Memory B cell (primary cell): ENCODE measurements around the gene RAPGEF6.
"Not testable (repeated sequence)": the region's sequence is repeated elsewhere in the genome, so short reads cannot be mapped to it uniquely, and the experiment has no call there.

ENCODE experiments used
- ATAC-seq: fragments of 150-1000 bp; cut with Tn5 transposase; 2 replicates; pipeline ENCODE4 v1.10.0; 2021; ENCODE audit warnings: low read depth, mild to moderate bottlenecking, moderate library complexity
- DNase-seq, 2 donors: peaks; one replicate each; pipeline ENCODE4 v3.0.0; 2022; ENCODE audit warnings: low spot score in 2 of 2
- H3K27ac Mint-ChIP-seq: one replicate; pipeline ENCODE4 v1.8.0; 2022; ENCODE audit warnings: mild to moderate bottlenecking, moderate library complexity, mixed read lengths
- H3K27me3 Mint-ChIP-seq: one replicate; pipeline ENCODE4 v1.8.0; 2022; ENCODE audit warnings: mixed read lengths
- H3K36me3 Mint-ChIP-seq: one replicate; pipeline ENCODE4 v1.8.0; 2022; ENCODE audit warnings: mild to moderate bottlenecking, mixed read lengths
- H3K4me1 Mint-ChIP-seq: one replicate; pipeline ENCODE4 v1.8.0; 2022; ENCODE audit warnings: mixed read lengths
- H3K4me3 Mint-ChIP-seq: one replicate; pipeline ENCODE4 v1.8.0; 2022; ENCODE audit warnings: mild to moderate bottlenecking, moderate library complexity, mixed read lengths
- H3K9me3 Mint-ChIP-seq: one replicate; pipeline ENCODE4 v1.8.0; 2022; ENCODE audit warnings: mixed read lengths

The RAPGEF6 gene

GRCh38 chr5:131505237-131505908, 129.7 kb downstream of the RAPGEF6 start:
- ATAC-seq: no peak
- H3K9me3 Mint-ChIP-seq: no peaks in the 10 kb centered on the region
- peaks cover 29% of the 10 kb centered on the region for H3K36me3 Mint-ChIP-seq
- H3K27ac Mint-ChIP-seq: peak overlapping the region; percentile 38
- DNase-seq: no peak
- no peaks in the 10 kb centered on the region for H3K27me3 Mint-ChIP-seq
- H3K4me1 Mint-ChIP-seq: peaks cover 2% of the 10 kb centered on the region
- H3K4me3 Mint-ChIP-seq: no peak overlapping the region

- peaks cover 11% of the 10 kb centered on the region for H3K4me1 Mint-ChIP-seq
- peak in 1 of 2 donors; percentile 16 for DNase-seq
- no peak overlapping the region for H3K4me3 Mint-ChIP-seq
- no peaks in the 10 kb centered on the region for H3K27me3 Mint-ChIP-seq
- no peaks in the 10 kb centered on the region for H3K9me3 Mint-ChIP-seq
- peak; percentile 97 for ATAC-seq
- H3K27ac Mint-ChIP-seq: no peak overlapping the region
- H3K36me3 Mint-ChIP-seq: peaks cover 42% of the 10 kb centered on the region
Observed at GRCh38 chr5:131496400-131496713, 138.7 kb downstream of the RAPGEF6 start.

- H3K4me1 Mint-ChIP-seq: peaks cover 11% of the 10 kb centered on the region
- H3K9me3 Mint-ChIP-seq: no peaks in the 10 kb centered on the region
- peaks cover 43% of the 10 kb centered on the region for H3K36me3 Mint-ChIP-seq
- DNase-seq: no peak
- no peak for ATAC-seq
- H3K4me3 Mint-ChIP-seq: no peak overlapping the region
- H3K27me3 Mint-ChIP-seq: no peaks in the 10 kb centered on the region
- H3K27ac Mint-ChIP-seq: no peak overlapping the region
Observed at GRCh38 chr5:131495536-131496399, 139.3 kb downstream of the RAPGEF6 start.

DNA sequence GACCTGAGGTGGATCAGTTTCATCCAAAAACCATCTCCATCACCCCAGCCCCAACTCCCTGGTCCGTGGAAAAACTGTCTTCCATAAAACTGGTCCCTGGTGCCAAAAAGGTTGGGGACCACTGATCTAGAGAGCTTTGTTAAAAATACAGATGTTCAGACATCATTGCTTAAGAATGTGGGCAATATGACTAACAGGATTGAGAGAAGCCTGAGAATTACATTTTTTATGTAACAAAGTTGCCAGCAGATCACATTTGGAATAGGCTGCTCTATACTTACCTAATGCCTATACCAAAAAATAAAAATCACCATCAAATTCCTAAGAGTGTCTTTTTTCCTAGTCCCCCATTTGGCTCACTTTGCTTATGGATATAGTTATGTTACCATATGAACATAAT, 143.3 kb downstream of the RAPGEF6 start:
- Mint-ChIP-seq H3K4me1 (peaks cover 12% of the 10 kb centered on the region), H3K27me3 (no peaks in the 10 kb centered on the region), H3K27ac (no peak overlapping the region), H3K4me3 (no peak overlapping the region), H3K36me3 (peaks cover 44% of the 10 kb centered on the region), H3K9me3 (no peaks in the 10 kb centered on the region)
- no peak for ATAC-seq
- no peak for DNase-seq

DNA sequence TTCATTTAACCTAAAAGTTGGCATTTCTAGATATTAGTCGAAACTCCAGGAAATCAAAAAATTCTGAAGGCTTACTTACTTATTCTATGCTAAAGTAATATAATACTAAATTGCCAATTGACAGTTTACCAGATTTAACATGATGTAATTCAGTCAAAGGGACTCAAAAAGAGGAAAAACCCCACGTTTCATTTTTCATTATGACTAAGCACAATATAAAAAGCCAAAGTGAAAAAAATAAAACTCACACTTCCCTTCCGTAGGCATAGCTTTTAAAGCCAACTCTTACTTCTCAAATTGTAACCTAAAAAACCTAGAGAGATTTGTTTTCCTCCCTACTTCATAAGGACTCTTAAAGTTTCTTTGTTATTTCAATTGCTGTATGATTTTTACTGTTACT, 146.6 kb downstream of the RAPGEF6 start:
- no peaks in the 10 kb centered on the region for H3K9me3 Mint-ChIP-seq
- no peak for DNase-seq
- H3K4me1 Mint-ChIP-seq: peaks cover 7% of the 10 kb centered on the region
- ATAC-seq: peak; percentile 79
- H3K4me3 Mint-ChIP-seq: no peak overlapping the region
- no peaks in the 10 kb centered on the region for H3K27me3 Mint-ChIP-seq
- H3K27ac Mint-ChIP-seq: no peak overlapping the region
- H3K36me3 Mint-ChIP-seq: peaks cover 29% of the 10 kb centered on the region

GRCh38 chr5:131487371-131487770, 147.7 kb downstream of the RAPGEF6 start:
- not testable (repeated sequence) for H3K27me3 Mint-ChIP-seq, H3K27ac Mint-ChIP-seq, H3K9me3 Mint-ChIP-seq, DNase-seq, H3K4me1 Mint-ChIP-seq, ATAC-seq, H3K4me3 Mint-ChIP-seq
- peaks cover 30% of the 10 kb centered on the region for H3K36me3 Mint-ChIP-seq

DNA sequence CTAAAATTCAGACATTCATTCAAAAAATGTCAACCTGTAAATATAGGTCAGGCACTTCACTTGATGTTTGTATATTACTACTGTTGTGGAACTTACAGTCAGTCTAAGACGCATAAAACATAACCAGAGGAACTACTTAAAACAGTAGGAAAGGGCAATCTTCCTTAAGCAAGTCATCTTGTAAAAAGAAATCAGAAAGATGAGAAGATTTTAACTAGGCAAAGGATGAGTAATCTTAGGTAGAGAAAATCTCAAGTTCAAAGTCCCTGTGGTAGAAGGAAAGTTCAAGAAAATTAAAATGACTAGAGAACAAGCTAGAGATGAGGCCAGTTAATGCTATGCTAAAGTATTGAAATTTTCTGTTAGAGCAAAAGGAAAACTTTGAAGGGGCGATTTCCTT, 152.4 kb downstream of the RAPGEF6 start:
- H3K27ac Mint-ChIP-seq: peak overlapping the region; percentile 17
- H3K4me3 Mint-ChIP-seq: no peak overlapping the region
- H3K4me1 Mint-ChIP-seq: no peaks in the 10 kb centered on the region
- DNase-seq: no peak
- no peaks in the 10 kb centered on the region for H3K9me3 Mint-ChIP-seq
- peaks cover 31% of the 10 kb centered on the region for H3K36me3 Mint-ChIP-seq
- ATAC-seq: no peak
- H3K27me3 Mint-ChIP-seq: no peaks in the 10 kb centered on the region

- no peaks in the 10 kb centered on the region for H3K9me3 Mint-ChIP-seq
- H3K27ac Mint-ChIP-seq: no peak overlapping the region
- no peaks in the 10 kb centered on the region for H3K27me3 Mint-ChIP-seq
- H3K4me3 Mint-ChIP-seq: no peak overlapping the region
- DNase-seq: no peak
- H3K4me1 Mint-ChIP-seq: no peaks in the 10 kb centered on the region
- no peak for ATAC-seq
- H3K36me3 Mint-ChIP-seq: peaks cover 24% of the 10 kb centered on the region
Observed at GRCh38 chr5:131481569-131481968, 153.5 kb downstream of the RAPGEF6 start.

- peaks cover 29% of the 10 kb centered on the region for H3K36me3 Mint-ChIP-seq
- no peak for ATAC-seq
Observed at GRCh38 chr5:131475541-131475941, 159.5 kb downstream of the RAPGEF6 start.

GRCh38 chr5:131473731-131474130, 161.3 kb downstream of the RAPGEF6 start:
- Mint-ChIP-seq H3K9me3 (no peaks in the 10 kb centered on the region), H3K27ac (no peak overlapping the region), H3K4me1 (no peaks in the 10 kb centered on the region), H3K27me3 (no peaks in the 10 kb centered on the region), H3K4me3 (no peak overlapping the region), H3K36me3 (peaks cover 24% of the 10 kb centered on the region)
- DNase-seq: no peak
- ATAC-seq: no peak

More at GRCh38 chr5:131475541-131475941, 159.5 kb downstream of the RAPGEF6 start:
- no peak for DNase-seq
- H3K9me3 Mint-ChIP-seq: no peaks in the 10 kb centered on the region
- H3K27ac Mint-ChIP-seq: no peak overlapping the region
- H3K4me3 Mint-ChIP-seq: no peak overlapping the region
- no peaks in the 10 kb centered on the region for H3K4me1 Mint-ChIP-seq
- no peaks in the 10 kb centered on the region for H3K27me3 Mint-ChIP-seq

DNA sequence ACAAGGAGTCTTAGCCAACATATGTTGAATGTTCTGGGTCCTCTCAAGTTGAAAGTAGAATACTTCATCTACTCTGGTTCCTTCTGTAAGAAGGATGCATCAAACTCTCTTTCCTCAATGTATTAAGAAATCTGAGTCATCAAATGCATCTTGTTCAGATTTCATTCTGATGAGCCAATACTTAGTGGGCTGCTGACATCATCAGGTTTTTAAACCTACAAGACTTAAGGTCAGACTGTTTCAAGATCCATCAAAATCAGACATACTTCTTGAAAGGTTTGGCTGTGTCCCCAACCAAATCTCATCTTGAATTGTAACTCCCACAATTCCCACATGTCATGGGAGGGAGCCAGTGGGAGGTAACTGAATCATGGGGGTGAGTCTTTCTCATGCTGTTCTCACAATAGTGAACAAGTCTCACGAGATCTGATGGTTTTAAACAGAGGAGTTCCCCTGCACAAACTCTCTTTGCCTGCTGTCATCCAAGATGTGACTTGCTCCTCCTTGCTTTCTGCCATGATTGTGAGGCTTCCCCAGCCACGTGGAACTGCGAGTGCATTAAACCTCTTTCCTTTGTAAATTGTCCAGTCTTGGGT, 168.8 kb downstream of the RAPGEF6 start:
- peaks cover 21% of the 10 kb centered on the region for H3K36me3 Mint-ChIP-seq
- ATAC-seq: no peak
- no peak for DNase-seq
- H3K9me3 Mint-ChIP-seq: no peaks in the 10 kb centered on the region
- H3K4me3 Mint-ChIP-seq: no peak overlapping the region
- no peaks in the 10 kb centered on the region for H3K4me1 Mint-ChIP-seq
- no peak overlapping the region for H3K27ac Mint-ChIP-seq
- no peaks in the 10 kb centered on the region for H3K27me3 Mint-ChIP-seq

- Mint-ChIP-seq H3K27ac (no peak overlapping the region), H3K4me1 (no peaks in the 10 kb centered on the region), H3K4me3 (no peak overlapping the region), H3K27me3 (no peaks in the 10 kb centered on the region), H3K9me3 (no peaks in the 10 kb centered on the region), H3K36me3 (peaks cover 24% of the 10 kb centered on the region)
- DNase-seq (no peak), ATAC-seq (no peak)
Observed at GRCh38 chr5:131463656-131464055, 171.4 kb downstream of the RAPGEF6 start.

DNA sequence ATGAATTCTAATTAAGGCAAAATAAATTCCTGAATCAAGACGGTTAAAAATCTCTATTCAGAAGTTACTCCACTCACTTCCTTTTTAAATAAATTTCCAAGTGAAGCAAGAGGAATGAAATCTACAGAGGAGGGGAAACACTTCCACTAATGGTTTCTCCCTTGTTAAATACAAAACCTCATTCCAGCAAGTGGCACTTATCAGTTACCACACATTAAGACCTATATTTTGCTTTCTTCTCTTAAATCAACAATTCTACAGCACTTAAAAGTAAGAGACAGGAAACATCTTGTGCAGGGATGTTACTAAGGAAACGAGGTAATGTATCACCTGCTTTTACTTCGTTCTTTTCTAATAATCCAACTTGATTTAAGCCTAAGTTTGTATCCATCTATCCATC, 172.6 kb downstream of the RAPGEF6 start:
- no peak overlapping the region for H3K27ac Mint-ChIP-seq
- H3K36me3 Mint-ChIP-seq: peaks cover 21% of the 10 kb centered on the region
- H3K27me3 Mint-ChIP-seq: no peaks in the 10 kb centered on the region
- no peak overlapping the region for H3K4me3 Mint-ChIP-seq
- ATAC-seq (no peak), DNase-seq (no peak)
- no peaks in the 10 kb centered on the region for H3K4me1 Mint-ChIP-seq
- no peaks in the 10 kb centered on the region for H3K9me3 Mint-ChIP-seq

DNA sequence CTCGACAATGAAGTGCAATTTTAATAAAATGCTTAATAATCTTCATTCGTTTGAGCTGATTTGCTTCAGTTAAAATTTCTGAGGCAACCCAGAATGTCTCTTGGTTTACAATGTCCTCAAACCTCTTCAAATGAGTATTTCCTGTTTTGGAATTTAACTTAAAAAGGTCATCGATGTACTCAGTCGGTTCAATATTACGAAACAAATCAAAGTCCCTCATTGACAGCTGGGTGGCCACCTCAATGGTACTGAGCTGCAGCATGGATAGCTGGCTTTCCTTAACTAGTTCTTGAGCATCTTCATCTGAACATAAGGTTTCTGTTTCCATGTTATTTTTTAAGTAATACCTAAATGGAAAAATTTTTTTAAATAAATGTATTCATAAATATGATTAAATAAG, 173.3 kb downstream of the RAPGEF6 start:
- no peaks in the 10 kb centered on the region for H3K4me1 Mint-ChIP-seq
- H3K27ac Mint-ChIP-seq: no peak overlapping the region
- no peak for DNase-seq
- no peaks in the 10 kb centered on the region for H3K27me3 Mint-ChIP-seq
- H3K4me3 Mint-ChIP-seq: no peak overlapping the region
- no peaks in the 10 kb centered on the region for H3K9me3 Mint-ChIP-seq
- ATAC-seq: no peak
- H3K36me3 Mint-ChIP-seq: peaks cover 16% of the 10 kb centered on the region
